Left hindlimb (tissue), 1 donor: Measurements from ENCODE around the gene LGALS1.

Source experiments
- DNase-seq: peaks from one replicate; pipeline ENCODE4 v3.0.0-alpha.2; 2018

Gene LGALS1

DNA sequence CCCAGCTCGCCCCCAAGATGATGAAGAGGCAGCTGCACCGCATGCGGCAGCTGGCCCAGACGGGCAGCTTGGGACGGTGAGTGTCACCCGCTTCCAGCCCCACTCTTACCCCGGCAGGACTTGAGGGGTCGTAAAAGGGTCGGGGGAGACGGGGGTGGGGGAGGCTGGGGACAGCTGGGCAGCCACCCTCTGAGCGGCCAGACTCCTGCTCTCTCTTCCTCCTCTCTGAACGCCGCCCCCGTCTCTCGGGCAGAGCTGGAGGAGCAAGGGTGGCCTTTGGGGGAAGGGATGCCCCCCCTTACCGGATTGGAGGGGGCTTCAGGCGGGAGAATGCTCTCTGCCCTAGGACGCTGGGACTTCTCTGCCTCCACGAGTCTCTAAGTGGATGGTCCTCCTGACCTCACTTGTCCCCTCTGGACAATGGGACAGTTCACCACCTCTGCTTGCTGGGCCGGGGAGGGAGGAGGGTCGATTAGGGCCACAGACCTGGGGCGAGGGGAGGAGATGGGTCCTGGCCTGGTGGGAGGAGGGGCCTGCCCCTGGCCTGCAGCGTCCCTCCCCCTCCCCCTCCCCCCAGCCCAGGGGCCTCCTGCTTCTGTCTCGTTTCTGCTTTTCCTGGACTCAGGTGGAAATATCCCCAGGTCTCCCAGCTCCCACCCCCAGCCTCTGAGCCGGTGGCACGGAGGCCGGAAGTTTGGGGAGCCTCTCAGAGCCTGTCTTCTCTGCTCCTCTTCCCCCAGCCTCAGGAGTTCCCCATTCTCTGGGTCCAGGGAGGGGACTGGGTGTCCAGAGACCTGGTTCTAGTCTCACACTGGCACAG is 35.5 kb upstream of the LGALS1 start:
- DNase-seq: no peak

DNA sequence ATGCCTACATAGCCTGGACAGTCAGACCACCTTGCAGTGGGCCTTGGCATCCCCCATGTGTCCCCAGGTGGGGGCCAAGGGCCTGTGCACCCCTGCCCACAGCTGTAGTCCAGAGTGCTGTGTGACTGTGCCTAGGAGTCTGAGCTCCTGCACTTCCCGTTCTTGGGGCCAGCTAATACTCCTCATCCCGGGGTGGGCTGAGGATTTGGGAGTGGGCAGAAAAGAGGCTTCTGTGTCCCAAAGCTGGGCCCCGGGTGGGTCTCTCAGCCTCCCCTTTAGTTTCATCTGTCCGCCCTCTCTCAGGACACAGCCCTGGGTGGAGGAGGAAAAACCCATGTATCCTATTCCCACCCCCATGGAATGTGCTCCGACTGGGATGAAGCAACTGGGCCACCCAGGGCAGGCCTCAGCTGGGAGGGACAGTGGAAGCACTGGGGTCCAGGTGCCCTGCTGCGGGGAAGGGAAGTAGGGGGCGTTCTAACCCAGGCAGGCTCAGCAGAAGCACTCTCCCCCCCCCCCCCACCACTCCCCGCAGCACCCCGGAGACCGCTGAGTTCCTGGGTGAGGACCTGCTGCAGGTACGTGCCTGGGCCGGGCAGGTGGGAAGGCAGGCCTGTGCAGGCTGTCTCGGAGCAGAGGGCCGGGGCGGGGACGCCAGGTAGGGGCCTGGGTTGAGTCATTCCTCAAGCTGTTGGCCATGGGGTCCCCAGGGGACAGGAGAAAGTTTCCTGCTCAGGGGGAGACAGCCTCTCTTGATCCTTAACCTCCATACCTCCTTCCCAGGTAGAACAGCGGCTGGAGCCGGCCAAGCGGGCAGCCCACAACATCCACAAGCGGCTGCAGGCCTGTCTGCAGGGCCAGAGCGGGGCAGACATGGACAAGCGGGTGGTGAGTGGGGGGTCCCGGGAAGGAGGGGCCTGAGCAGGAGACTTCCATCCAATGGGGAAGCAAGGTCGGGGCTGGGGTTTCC is 34.6 kb upstream of the LGALS1 start:
- DNase-seq: no peak

DNA sequence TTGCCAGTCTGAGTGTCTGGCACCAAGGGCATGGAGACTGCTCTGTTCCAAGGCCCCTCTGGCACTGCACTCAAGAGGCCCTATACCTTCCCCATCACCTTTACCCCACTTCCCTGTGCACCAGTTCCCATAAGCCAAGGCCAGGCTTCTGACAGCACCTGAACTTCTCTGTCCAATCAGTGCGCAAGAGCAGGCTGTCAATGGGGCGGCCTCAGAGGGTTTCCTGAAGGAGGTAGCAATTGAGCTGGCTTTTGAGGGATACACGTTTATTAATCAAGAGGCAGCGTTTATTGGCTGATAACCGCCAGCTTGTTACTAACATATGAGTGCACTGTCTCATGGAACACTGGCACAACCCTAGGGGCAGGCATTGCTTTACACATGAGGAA is 33.9 kb upstream of the LGALS1 start:
- DNase-seq: no peak

DNA sequence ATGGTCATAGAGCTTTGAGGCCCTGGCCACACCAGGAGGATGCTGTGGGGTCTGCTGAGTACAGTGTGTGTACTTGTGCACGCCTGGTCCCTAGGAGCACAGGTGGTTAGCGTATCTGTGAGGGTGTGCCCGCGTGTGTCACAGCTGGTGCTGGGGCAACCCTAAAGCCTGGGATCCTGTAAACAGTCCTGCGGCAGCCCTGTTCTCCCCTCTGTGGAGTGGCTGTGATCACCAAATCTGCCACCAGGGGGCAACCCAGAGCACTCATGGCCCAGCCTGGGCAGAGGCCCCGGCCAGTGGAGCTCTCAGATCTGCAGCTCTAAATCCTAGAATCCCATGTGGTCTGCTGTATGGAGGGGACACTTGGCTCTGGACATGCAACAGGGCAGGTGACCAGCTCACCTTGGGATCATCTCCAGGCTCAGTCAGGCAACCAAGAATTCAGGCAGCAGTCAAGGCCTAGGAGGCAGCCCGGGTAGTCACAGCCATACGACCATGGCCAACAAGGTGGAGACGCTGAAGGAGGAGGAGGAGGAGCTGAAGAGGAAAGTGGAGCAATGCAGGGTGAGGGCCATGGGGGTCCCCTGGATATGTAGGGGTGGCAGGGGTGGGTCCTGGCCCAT is 32.1 kb upstream of the LGALS1 start:
- DNase-seq: peak; percentile 86

DNA sequence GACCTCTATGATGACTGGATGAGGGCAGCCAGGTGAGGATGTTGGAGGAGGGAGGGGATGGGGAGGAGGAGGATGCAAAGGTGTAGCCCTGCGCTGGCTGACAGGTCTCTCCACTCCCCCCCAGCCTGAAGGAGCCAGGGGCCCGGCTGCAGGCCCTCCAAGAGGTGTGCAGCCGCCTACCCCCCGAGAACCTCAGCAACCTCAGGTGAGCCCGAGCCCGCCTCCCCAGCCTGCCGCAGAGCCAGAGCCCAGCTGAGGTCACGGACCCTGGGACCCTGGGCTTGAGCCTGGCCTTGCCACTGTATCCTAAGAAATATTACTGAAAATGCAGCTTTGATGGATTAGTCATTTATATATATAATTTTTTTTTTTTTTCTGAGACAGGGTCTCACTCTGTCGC is 28.1 kb upstream of the LGALS1 start:
- DNase-seq: no peak

DNA sequence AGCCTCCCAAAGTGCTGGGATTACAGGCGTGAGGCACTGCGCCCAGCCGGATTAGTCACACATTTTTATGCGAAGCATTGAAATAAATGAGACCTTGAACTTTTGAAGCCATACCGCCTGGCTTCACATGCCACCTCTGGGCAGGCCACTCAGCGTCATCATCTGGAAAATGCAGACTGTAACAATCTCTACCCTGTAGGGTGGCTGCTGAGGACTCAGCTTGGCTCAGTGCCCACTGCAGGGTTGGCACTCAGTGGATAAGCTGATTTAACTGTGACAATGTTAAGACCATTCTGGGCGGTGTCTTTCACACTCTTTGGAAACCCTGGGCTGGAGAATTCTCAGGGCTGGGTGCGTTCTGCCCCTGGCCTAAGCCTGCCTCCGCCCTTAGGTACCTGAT is 27.5 kb upstream of the LGALS1 start:
- DNase-seq: no peak

DNA sequence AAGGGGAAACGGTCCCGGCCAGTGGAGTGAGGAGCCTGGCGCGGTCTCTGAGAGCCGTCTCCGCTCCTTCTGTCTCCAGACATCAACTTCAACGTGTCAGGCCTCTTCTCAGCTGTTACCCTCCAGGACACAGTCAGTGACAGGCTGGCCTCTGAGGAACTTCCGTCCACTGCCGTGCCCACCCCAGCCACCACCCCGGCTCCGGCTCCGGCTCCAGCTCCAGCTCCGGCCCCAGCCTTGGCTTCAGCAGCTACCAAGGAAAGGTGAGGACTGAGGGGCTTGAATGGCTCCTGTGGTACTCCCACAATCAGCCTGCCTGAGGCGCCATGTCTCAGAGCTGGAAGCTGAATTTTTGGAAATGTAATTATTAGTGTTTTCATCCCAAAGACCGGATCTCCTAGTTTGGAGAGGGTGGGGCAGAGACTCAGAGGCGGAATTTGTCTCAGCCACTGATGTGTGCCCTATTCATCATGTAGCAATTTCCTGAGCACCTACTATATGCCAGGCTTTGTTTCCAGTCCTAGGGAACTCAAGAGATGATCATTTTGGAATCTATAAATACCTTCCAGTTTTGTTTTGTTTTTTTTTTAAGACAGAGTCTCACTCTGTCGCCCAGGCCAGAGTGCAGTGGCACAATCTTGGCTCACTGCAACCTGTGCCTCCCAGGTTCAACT is 24.8 kb upstream of the LGALS1 start:
- DNase-seq: no peak

- no peak for DNase-seq
Measured at GRCh38 chr22:37654563-37655251, 20.7 kb upstream of the LGALS1 start.

- no peak for DNase-seq
Measured at GRCh38 chr22:37655252-37655563, 20.2 kb upstream of the LGALS1 start.

DNA sequence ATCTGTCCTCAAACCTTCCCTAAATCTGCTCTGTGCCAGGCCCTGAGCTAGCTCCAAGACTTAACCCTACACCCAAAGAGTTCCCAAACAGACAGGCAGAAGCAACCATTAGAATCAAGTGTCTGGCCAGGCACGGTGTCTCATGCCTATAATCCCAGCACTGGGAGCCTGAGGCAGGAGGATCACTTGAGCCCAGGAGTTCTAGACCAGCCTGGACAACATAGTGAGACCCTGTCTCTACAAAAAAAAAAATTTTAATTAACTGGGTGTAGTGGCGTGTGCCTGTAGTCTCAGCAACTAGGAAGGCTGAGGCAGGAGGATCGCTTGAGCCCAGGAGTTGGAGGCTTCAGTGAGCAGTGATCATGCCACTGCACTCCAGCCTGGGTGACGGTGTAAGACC is 18.9 kb upstream of the LGALS1 start:
- peak; percentile 12 for DNase-seq

GRCh38 chr22:37657590-37658132 is 17.8 kb upstream of the LGALS1 start:
- DNase-seq: peak; percentile 27

DNA sequence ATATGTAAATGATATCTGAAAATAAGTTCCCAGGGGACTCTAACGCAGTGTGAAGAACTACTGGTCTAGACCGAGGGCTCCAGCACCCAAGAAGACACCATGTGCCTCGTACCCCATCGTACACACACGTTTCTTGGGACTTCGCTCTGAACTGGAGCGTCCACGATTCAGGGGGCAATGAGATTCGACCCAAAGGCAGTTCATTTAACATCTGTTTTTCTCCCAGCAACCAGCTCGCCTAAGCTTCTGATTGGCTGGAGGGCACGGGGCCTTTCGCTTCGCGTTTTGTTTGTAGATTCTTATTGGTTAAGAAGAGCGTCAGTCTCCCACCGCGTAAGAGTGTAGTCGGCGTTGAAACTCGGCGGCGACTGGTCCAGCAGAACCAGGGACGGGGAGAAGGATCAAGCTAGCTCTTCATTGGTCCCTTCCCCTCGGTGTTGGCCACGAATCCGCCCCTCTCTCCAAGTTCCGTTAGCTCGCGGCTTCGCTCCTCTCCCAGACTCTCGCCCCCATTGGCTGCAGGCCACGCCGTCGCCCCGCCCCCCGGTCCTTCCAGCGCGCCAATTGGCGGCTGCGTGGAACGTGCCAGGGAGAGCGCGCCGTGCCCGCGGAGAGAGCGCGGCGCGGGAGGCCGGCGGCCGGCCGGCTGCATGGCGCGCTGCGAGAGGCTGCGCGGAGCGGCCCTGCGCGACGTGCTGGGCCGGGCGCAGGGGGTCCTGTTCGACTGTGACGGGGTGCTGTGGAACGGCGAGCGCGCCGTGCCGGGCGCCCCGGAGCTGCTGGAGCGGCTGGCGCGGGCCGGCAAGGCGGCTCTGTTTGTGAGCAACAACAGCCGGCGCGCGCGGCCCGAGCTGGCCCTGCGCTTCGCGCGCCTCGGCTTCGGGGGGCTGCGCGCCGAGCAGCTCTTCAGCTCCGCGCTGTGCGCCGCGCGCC is 17.0 kb upstream of the LGALS1 start, which contains the start of gene PDXP:
TSS of gene PDXP (plus strand) at position 591 of the 933 bp plus-strand sequence. CDS start at position 651, 60 bp downstream.
- DNase-seq: peak; percentile 100

DNA sequence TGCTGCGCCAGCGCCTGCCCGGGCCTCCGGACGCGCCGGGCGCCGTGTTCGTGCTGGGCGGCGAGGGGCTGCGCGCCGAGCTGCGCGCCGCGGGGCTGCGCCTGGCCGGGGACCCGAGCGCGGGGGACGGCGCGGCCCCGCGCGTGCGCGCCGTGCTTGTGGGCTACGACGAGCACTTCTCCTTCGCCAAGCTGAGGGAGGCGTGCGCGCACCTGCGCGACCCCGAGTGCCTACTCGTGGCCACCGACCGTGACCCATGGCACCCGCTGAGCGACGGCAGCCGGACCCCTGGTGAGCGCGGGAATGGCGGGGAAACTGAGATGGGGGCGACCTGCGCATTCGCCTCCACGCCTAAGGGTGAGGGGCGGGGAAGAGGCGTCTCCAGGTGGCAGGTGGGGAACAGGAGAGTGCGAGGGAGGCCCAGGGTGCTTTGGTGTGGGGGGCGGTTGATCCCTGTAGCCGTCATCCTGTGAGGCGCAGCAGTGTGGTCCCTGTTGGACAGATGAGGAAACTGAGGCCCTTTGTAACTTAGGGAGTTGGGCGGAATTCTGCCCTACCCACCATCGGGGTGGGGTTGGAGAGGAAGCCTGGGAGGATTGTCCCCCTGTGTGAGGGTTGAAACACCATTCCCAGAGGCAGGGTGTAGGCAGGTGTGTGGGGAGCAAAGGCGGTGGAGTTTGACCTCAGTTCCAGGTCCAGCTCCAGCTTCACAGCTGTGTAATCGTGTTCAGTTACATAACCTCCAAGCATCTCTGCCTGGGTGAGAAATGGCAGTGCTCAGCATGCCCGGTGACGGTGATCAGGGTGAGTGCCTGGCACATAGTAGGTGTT is 16.2 kb upstream of the LGALS1 start:
- DNase-seq: no peak

DNA sequence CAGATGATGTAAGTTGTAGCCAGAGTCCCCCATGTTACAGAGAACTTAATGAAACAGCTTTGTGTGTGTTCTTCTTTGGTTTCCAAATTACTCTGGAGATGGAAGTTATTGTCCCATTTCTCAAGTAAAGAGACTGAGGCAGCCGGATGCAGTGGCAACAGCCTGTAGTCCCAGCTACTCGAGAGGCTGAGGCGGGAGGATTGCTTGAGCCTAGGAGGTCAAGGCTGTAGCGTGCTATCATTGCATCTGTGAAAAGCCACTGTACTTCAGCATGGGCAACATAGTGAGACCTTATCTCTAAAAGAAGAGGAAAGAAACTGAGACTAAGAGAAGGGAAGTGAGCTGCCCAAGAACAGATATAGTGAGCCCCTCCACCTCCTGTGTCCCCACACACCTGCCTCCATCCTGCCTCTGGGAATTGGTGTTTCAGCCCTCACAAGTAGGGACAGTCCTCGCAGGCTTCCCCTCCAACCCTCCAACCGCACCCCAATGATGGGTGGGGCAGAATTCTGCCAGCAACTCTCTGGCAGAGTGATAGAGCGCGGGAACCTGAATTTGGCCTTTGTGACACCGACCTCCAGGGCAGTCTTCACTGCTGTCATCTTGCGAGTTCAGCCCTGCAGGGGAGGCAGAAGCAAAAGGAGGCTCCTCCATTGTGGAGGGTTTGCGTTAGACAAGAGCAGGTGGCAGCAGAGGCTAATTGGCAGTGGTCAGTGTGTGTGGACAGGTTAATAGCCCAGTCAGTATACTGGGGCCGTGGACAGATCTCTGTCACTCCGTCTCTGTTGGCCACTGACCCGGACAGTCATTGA is 15.3 kb upstream of the LGALS1 start:
- DNase-seq: no peak

DNA sequence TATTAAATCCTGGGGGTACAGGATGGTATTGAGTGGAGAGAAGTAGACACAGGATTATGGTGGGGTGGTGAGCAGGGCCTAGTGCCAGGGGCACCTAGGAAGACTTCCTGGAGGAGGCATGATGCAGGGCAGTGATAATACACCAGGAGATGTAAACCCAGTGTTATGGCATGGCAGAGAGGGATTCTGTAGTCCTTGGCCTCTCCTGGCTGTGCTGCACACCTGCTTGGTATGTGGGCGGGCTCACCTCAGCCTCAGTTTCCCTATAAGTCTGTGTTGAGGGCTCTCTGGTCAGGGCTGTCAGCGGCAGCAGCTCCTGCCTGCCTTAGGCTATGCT is 14.8 kb upstream of the LGALS1 start:
- no peak for DNase-seq

- peak; percentile 71 for DNase-seq
Measured at GRCh38 chr22:37661160-37661924, 14.1 kb upstream of the LGALS1 start.

DNA sequence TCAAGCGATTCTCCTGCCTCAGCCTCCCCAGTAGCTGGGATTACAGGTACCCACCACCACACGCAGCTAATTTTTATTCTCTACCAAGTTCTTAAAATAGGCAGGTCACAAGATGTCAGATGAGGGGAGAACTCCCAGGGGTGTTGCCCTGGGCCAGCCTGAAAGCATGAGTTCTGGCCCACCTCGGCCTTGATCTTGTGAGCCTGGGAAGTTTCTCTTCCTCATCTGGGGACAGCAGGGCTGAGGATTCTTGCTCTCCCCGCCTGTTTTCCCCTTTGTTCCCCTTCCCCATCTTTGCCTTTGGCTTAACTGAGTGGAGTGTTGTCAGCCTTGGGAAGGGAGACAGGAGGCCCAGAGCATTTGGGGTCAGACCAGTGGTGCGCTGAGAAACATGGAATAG is 13.4 kb upstream of the LGALS1 start:
- no peak for DNase-seq

DNA sequence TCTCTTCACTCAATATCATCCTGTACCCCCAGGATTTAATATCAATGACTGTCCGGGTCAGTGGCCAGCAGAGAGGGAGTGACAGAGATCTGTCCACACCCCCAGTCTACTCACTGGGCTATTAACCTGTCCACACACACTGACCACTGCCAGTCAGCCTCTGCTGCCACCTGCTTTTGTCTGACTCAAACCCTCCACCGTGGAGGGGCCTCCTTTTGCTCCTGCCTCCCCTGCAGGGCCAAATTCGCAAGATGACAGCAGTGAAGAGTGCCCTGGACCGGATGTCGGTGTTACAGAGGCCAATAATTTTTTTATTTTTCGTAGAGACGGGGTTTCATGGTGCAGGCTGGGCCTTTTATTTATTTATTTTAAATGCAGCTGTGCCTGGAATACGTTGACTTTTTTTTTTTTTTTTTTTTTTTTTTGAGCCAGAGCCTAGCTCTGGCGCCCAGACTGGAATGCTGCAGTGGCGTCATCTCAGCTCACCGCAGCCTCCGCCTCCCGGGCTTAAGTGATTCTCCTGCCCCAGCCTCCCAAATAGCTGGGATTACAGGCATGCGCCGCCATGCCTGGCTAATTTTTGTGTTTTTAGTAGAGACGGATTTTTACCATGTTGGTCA is 11.8 kb upstream of the LGALS1 start:
- DNase-seq: no peak
